HCT116 (cell line): ENCODE results near the gene ZNF521. TPM values are rescaled to one million over a fixed set of nuclear protein-coding genes. Genes with fewer than 3 reads are reported as not detected.

Source experiments
- ATAC-seq: fragments of 200-7000 bp; cut with Tn5 transposase; 2 replicates; pipeline ENCODE4 v1.9.1; 2020; ENCODE audit warnings: mild to moderate bottlenecking, moderate library complexity
- BruUV-seq: library from RNA; stranded (reverse); fragments of 400-500 nt; replicated peaks from 2 replicates; lab custom pipeline; 2021; lab: Mats Ljungman, UMichigan
- CTCF ChIA-PET: fragments of 300-600 bp; sonication (Branson Sonifier 250); formaldehyde crosslinking; loops from one replicate; lab custom pipeline; 2021; ENCODE audit warnings: antibody characterized with exemption; lab: Charles Lee
- POLR2A ChIA-PET: fragments of 300-600, 350-600 bp; sonication (Branson Sonifier 250); formaldehyde crosslinking; loops from one replicate; lab custom pipeline; 2021; ENCODE audit warnings: antibody characterized with exemption; lab: Charles Lee
- RAD21 ChIA-PET, 2 experiments: fragments of 300-600 bp; sonication (Branson Sonifier 250); formaldehyde crosslinking; loops; one replicate each; lab custom pipeline; 2023; ENCODE audit warnings: low total read pairs in 2 of 2; ENCODE audit not compliant: uncharacterized antibody in 2 of 2, unreplicated experiment in 2 of 2, low non-redundant PET in 1 of 2; lab: Charles Lee
- DNase-seq: peaks from one replicate; pipeline ENCODE4 v3.0.0-alpha.2; 2010; ENCODE audit warnings: low read depth, low spot score
- H2AFZ ChIP-seq: fragments of 200-600 bp; shearing (Covaris generic), sonication (generic); 2 replicates; pipeline ENCODE4 v1.6.1; 2017; ENCODE audit warnings: low read depth, mixed run types, mixed read lengths, antibody characterized with exemption, low read length; ENCODE audit not compliant: poor library complexity, severe bottlenecking
- H3K27ac ChIP-seq: 2 replicates; pipeline ENCODE4 v1.5.1; 2012; ENCODE audit warnings: low read depth, low read length
- H3K27me3 ChIP-seq: fragments of 200-600 bp; sonication (generic); 2 replicates; pipeline ENCODE4 v1.6.1; 2016; ENCODE audit warnings: mixed run types, low read length, mixed read lengths; ENCODE audit not compliant: insufficient read depth
- H3K36me3 ChIP-seq, 2 experiments: fragments of 200-500 bp in 1 of 2; fragments of 200-600 bp in 1 of 2; sonication (Bioruptor generic) in 1 of 2; sonication (generic) in 1 of 2; 2 replicates each; pipeline versions ENCODE4 v1.5.1 to v1.6.1; 2014 to 2016; ENCODE audit warnings: low read length in 2 of 2, inconsistent platforms in 1 of 2, mixed read lengths in 1 of 2, mixed run types in 1 of 2; ENCODE audit not compliant: insufficient read depth in 2 of 2, control insufficient read depth in 1 of 2
- H3K4me1 ChIP-seq, 2 experiments: fragments of 200-600 bp in 1 of 2; sonication (generic) in 1 of 2; 2 replicates each; pipeline versions ENCODE4 v1.5.1 to v1.6.1; 2012 to 2017; ENCODE audit warnings: low read length in 2 of 2, inconsistent platforms in 1 of 2, mild to moderate bottlenecking in 1 of 2, mixed read lengths in 1 of 2, mixed run types in 1 of 2, moderate library complexity in 1 of 2; ENCODE audit not compliant: insufficient read depth in 2 of 2, control insufficient read depth in 1 of 2
- H3K4me2 ChIP-seq: fragments of 200-600 bp; sonication (generic); 2 replicates; pipeline ENCODE4 v1.6.1; 2017; ENCODE audit warnings: mixed run types, low read length, mixed read lengths
- H3K4me3 ChIP-seq, 2 experiments: fragments of 200-600 bp in 1 of 2; sonication (generic) in 1 of 2; replicated peaks in 1 of 2; 2 replicates each; pipeline ENCODE4 v1.5.1; 2011 to 2016; ENCODE audit warnings: low read length in 2 of 2, control low read depth in 1 of 2, low read depth in 1 of 2, mild to moderate bottlenecking in 1 of 2, mixed read lengths in 1 of 2, mixed run types in 1 of 2
- H3K79me2 ChIP-seq: fragments of 200-600 bp; sonication (generic); 2 replicates; pipeline ENCODE4 v1.6.1; 2017; ENCODE audit warnings: mild to moderate bottlenecking, mixed run types, low read length, moderate library complexity, mixed read lengths; ENCODE audit not compliant: insufficient read depth
- H3K9ac ChIP-seq: fragments of 200-600 bp; sonication (generic); 2 replicates; pipeline ENCODE4 v1.6.1; 2016; ENCODE audit warnings: low read length, mixed read lengths
- H3K9me2 ChIP-seq: fragments of 200-600 bp; sonication (generic), shearing (Covaris generic); 2 replicates; pipeline ENCODE4 v1.6.1; 2017; ENCODE audit warnings: mixed run types, mild to moderate bottlenecking, moderate library complexity; ENCODE audit not compliant: insufficient read depth
- H3K9me3 ChIP-seq, 2 experiments: fragments of 200-500 bp in 1 of 2; fragments of 200-600 bp in 1 of 2; sonication (Bioruptor generic) in 1 of 2; sonication (generic) in 1 of 2; 2 replicates each; pipeline ENCODE4 v1.6.1; 2014 to 2017; ENCODE audit warnings: low read length in 2 of 2, mixed read lengths in 2 of 2, inconsistent platforms in 1 of 2, low read depth in 1 of 2, mild to moderate bottlenecking in 1 of 2, mixed run types in 1 of 2, moderate library complexity in 1 of 2; ENCODE audit not compliant: control insufficient read depth in 1 of 2, insufficient read depth in 1 of 2
- H4K20me1 ChIP-seq: fragments of 200-600 bp; sonication (generic), shearing (Covaris generic); 2 replicates; pipeline ENCODE4 v1.6.1; 2017; ENCODE audit warnings: mixed run types, mild to moderate bottlenecking, moderate library complexity; ENCODE audit not compliant: insufficient read depth
- CBX3 ChIP-seq: IDR thresholded peaks from 2 replicates; pipeline ENCODE4 v1.6.1; 2012; ENCODE audit warnings: low read depth
- CEBPB ChIP-seq: IDR thresholded peaks from 2 replicates; pipeline ENCODE4 v1.6.1; 2012; ENCODE audit warnings: low read depth
- EGR1 ChIP-seq: IDR thresholded peaks from 2 replicates; pipeline ENCODE4 v1.6.1; 2012; ENCODE audit warnings: low read depth
- ELF1 ChIP-seq: IDR thresholded peaks from 2 replicates; pipeline ENCODE4 v1.6.1; 2012; ENCODE audit warnings: low read depth, borderline replicate concordance
- EZH2 ChIP-seq: fragments of 200-600 bp; sonication (generic); IDR thresholded peaks from 2 replicates; pipeline ENCODE4 v1.6.1; 2017; ENCODE audit warnings: antibody characterized with exemption, mixed run types
- EZH2phosphoT487 ChIP-seq: fragments of 200-600 bp; IDR thresholded peaks from 2 replicates; pipeline ENCODE4 v1.6.1; 2018; ENCODE audit warnings: antibody characterized with exemption, borderline replicate concordance
- FOSL1 ChIP-seq: IDR thresholded peaks from 2 replicates; pipeline ENCODE4 v1.6.1; 2012; ENCODE audit warnings: low read depth
- MAX ChIP-seq: IDR thresholded peaks from 2 replicates; pipeline ENCODE4 v1.6.1; 2012
- POLR2A ChIP-seq: IDR thresholded peaks from 2 replicates; pipeline ENCODE4 v1.7.0; 2011; ENCODE audit warnings: borderline replicate concordance; ENCODE audit not compliant: insufficient read depth, insufficient read length; ENCODE audit errors: extremely low read depth
- POLR2AphosphoS5 ChIP-seq: IDR thresholded peaks from 2 replicates; pipeline ENCODE4 v1.6.1; 2011; ENCODE audit warnings: mild to moderate bottlenecking, low read depth, low read length, moderate library complexity
- RAD21 ChIP-seq: IDR thresholded peaks from 2 replicates; pipeline ENCODE4 v1.6.1; 2012; ENCODE audit warnings: low read depth, mild to moderate bottlenecking
- SIN3A ChIP-seq: IDR thresholded peaks from 2 replicates; pipeline ENCODE4 v1.6.1; 2012; ENCODE audit warnings: low read depth
- SP1 ChIP-seq: IDR thresholded peaks from 2 replicates; pipeline ENCODE4 v1.6.1; 2012; ENCODE audit warnings: low read depth
- SRF ChIP-seq: IDR thresholded peaks from 2 replicates; pipeline ENCODE4 v1.6.1; 2012; ENCODE audit warnings: low read depth
- TCF7L2 ChIP-seq: IDR thresholded peaks from 2 replicates; pipeline ENCODE4 v1.7.0; 2011; ENCODE audit warnings: borderline replicate concordance, inconsistent platforms; ENCODE audit not compliant: insufficient read depth, insufficient read length; ENCODE audit errors: extremely low read depth
- YY1 ChIP-seq: IDR thresholded peaks from 2 replicates; pipeline ENCODE4 v1.6.1; 2011; ENCODE audit warnings: low read length, low read depth, moderate library complexity, mild to moderate bottlenecking; ENCODE audit not compliant: insufficient replicate concordance; ENCODE audit errors: extremely low read depth
- ZFX ChIP-seq: fragments of 450-650 bp; IDR thresholded peaks from 2 replicates; pipeline ENCODE4 v1.6.1; 2017
- ZNF274 ChIP-seq: fragments of 200-500 bp; sonication (Bioruptor generic); IDR thresholded peaks from 2 replicates; pipeline ENCODE4 v1.6.1; 2014; ENCODE audit warnings: mild to moderate bottlenecking, low read depth, low read length, inconsistent platforms
- intact Hi-C: fragments of 100-400 bp; cut with micrococcal nuclease; formaldehyde crosslinking; loops from 2 replicates; pipeline ENCODE4 v1.10.0; 2022
- total RNA-seq: library from RNA; stranded (reverse); gene quantifications from one replicate; pipeline ENCODE4 v1.2.1, GENCODE V29; 2021; ENCODE audit not compliant: unreplicated experiment
- TF ChIP-seq, protein P1 (sequence below): IDR thresholded peaks from 2 replicates; pipeline ENCODE4 v1.6.1; 2012; ENCODE audit warnings: low read depth
- TF ChIP-seq, protein P2 (sequence below): IDR thresholded peaks from 2 replicates; pipeline ENCODE4 v1.6.1; 2011; ENCODE audit warnings: mild to moderate bottlenecking, low read length, moderate library complexity; ENCODE audit not compliant: insufficient replicate concordance; ENCODE audit errors: extremely low read depth

The ZNF521 gene
- total RNA-seq, 1 experiment from 2014 or later, result 0.10 TPM

DNA sequence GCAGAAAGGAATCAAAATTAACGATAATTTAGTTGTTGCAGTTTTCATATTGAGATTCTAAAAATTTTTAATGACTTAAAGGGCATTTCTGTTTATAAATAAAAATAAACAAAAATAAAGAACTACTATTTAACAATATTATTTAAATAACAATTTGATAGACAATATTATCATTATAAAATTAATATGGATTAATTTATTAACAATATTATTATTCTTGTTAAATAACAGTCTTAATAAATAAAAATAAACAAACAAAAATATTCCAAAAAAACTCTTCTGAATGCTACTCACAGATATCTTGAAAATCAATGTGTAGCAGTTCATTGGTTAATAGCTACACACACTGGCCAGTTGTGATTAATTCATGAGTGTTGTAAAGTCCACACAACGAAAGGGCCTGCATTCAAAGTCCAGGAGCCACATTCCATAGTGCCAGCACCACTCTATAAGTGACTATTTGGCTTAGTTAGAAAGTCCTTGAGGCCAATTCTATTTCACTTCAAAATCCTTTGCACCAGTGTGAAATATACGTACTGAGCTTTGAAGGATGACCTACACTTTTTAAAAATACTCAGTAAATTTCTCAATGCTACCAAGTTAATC is 117.1 kb downstream of the ZNF521 start:
- Histone ChIP-seq H4K20me1 (no peaks in the 10 kb centered on the region; the same call in 1 of the 2 replicates), H3K36me3 (no peaks in the 10 kb centered on the region), H3K9me3 (no peaks in the 10 kb centered on the region; a peak in 1 of 4 replicates), H3K9ac (no peak overlapping the region), H3K27ac (no peak overlapping the region), H3K9me2 (no peaks in the 10 kb centered on the region), H3K27me3 (no peaks in the 10 kb centered on the region; the same call in 1 of the 2 replicates), H3K4me2 (no peak overlapping the region), H3K4me3 (no peak overlapping the region), H3K4me1 (no peaks in the 10 kb centered on the region), H2AFZ (no peak overlapping the region), H3K79me2 (no peaks in the 10 kb centered on the region)
- no TSS peak for BruUV-seq
- DNase-seq (no peak), ATAC-seq (no peak)
- POLR2A ChIA-PET, result no interaction called here
- no peak for TF ChIP-seq EZH2phosphoT487
- no peak for TF ChIP-seq MAX
- TF ChIP-seq SRF, result no peak
- no peak for TF ChIP-seq ELF1
- no peak for TF ChIP-seq CEBPB
- TF ChIP-seq EGR1, result no peak
- TF ChIP-seq YY1, result no peak
- no peak for TF ChIP-seq TCF7L2
- TF ChIP-seq, protein P1, sequence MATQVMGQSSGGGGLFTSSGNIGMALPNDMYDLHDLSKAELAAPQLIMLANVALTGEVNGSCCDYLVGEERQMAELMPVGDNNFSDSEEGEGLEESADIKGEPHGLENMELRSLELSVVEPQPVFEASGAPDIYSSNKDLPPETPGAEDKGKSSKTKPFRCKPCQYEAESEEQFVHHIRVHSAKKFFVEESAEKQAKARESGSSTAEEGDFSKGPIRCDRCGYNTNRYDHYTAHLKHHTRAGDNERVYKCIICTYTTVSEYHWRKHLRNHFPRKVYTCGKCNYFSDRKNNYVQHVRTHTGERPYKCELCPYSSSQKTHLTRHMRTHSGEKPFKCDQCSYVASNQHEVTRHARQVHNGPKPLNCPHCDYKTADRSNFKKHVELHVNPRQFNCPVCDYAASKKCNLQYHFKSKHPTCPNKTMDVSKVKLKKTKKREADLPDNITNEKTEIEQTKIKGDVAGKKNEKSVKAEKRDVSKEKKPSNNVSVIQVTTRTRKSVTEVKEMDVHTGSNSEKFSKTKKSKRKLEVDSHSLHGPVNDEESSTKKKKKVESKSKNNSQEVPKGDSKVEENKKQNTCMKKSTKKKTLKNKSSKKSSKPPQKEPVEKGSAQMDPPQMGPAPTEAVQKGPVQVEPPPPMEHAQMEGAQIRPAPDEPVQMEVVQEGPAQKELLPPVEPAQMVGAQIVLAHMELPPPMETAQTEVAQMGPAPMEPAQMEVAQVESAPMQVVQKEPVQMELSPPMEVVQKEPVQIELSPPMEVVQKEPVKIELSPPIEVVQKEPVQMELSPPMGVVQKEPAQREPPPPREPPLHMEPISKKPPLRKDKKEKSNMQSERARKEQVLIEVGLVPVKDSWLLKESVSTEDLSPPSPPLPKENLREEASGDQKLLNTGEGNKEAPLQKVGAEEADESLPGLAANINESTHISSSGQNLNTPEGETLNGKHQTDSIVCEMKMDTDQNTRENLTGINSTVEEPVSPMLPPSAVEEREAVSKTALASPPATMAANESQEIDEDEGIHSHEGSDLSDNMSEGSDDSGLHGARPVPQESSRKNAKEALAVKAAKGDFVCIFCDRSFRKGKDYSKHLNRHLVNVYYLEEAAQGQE, result no peak
- no peak for TF ChIP-seq SP1
- TF ChIP-seq FOSL1, result no peak
- no peak for TF ChIP-seq CBX3
- TF ChIP-seq POLR2AphosphoS5, result no peak
- no peak for TF ChIP-seq RAD21
- TF ChIP-seq SIN3A, result no peak
- TF ChIP-seq, protein P2, sequence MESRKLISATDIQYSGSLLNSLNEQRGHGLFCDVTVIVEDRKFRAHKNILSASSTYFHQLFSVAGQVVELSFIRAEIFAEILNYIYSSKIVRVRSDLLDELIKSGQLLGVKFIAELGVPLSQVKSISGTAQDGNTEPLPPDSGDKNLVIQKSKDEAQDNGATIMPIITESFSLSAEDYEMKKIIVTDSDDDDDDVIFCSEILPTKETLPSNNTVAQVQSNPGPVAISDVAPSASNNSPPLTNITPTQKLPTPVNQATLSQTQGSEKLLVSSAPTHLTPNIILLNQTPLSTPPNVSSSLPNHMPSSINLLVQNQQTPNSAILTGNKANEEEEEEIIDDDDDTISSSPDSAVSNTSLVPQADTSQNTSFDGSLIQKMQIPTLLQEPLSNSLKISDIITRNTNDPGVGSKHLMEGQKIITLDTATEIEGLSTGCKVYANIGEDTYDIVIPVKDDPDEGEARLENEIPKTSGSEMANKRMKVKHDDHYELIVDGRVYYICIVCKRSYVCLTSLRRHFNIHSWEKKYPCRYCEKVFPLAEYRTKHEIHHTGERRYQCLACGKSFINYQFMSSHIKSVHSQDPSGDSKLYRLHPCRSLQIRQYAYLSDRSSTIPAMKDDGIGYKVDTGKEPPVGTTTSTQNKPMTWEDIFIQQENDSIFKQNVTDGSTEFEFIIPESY, result no peak
- TF ChIP-seq EZH2, result no peak
- no peak for TF ChIP-seq ZFX
- TF ChIP-seq ZNF274, result no peak
- no peak for TF ChIP-seq POLR2A
- intact Hi-C loops, result no loop called here
- CTCF ChIA-PET, result no interaction called here
- RAD21 ChIA-PET, result no interaction called here
